NCI-H128 (cell line): ENCODE results near the gene IMPA2.
"Not testable (repeated sequence)": the region's sequence is repeated elsewhere in the genome, so short reads cannot be mapped to it uniquely, and the experiment has no call there.

Source experiments
- DNase-seq: peaks from one replicate; lab custom pipeline; 2025; ENCODE audit not compliant: unreplicated experiment; lab: John Stamatoyannopoulos, UW

Gene IMPA2

DNA sequence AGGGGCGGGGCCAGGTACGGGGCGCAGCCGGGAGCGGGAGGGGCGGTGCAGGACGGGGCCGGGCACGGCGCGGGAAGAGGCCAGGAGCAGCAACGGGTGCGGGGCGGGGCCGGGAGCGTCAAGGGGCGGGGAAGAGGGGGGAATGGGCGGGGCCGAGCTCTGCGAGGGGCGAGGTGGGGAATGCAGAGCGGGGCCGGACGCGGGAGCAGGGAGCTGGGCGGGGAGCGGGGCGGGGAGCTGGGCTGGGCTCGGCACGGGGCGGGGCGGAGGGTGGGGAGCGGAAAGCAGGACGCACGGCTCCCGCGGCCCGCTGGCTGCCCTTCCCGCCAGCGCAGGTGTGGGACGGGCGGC, at the start of gene IMPA2:
Gene IMPA2, plus strand, starts transcription at position 316 of the 351 bp plus-strand sequence. CDS start 163 bp downstream, outside the sequence.
- no peak for DNase-seq

DNA sequence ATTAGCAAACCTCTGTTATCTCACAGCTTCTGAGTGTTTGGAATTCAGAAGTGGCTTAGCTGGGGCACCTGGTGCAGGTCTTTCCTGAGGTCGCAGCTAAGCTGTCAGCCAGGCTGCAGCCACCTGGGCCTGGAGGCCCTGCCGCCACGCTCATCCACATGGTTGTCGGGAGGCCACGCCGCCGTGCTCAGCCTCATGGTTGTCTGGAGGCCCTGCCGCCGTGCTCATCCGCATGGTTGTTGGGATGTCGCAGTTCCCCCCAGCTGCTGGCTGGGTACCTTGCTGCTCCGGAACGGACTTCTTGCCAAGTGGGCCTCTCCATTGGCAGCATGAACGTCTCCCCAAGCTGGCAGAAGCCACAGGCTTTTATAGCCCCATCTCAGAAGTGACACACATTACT, 48.9 kb upstream of the IMPA2 start:
- DNase-seq: no peak

DNA sequence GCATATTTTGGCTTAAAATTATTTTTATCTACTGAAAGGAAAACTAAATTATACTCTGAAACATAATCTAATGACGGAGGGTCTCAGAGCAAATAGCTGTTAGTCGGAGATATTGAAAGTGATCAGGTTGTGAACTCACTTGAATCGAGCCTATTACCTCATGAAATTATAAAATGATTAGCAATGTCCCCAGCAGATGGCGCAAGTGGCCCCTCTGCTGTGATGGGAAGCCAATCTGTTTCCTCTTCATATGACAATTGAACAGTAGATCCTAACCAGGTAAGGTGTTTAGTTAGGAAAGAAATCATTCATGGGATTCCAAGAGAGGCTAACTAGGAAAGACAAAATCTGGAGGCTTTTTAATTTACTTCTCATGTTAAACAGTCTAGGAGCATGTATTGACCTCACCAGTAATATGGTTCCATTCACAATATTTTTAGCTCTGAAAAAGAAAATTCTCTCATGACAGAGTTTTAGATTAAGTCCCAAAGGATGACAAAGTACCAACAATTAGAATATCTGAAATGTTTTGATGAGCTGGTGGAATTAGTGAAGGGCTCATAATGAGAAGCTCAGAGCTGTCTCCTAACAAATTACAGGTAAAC, 43.3 kb upstream of the IMPA2 start:
- peak; percentile 73 for DNase-seq

DNA sequence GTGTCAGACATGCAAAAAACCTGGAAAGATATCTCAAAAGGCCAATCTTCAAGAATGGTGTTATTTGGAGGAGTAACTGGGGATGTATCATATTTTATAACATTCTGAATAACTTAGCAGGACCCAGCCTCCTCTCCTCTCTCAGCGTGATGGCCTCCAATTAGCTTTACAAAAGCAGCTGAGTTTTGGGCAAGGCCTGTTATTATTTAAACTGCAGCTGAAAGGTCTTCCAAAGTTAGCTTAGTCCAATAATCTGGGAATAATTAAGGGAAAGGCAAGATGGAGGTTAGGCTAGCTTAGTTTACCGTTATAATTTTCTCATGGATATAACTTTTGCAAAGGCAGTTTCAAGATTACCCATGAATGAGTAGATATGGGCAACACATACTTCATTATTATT, 40.4 kb upstream of the IMPA2 start:
- DNase-seq: no peak

DNA sequence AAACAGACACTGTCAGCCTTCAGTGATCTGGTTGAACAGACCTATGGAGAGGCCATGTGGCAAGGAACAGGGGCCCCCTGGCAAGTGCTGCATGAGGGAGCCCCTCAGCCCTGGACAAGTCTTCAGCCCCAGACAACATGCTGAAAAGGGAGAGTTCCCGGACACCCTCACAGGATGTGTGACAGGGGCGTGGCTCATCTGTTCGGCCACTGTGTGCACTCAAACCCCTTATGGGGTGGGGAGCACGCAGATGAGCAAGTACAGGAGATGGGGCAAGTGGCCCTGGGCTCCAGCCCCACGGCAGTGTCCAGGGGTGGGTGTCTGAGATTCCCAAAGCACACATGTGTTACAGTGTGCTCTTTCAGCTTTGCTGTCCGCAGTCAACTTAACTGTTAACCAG, 37.8 kb upstream of the IMPA2 start:
- no peak for DNase-seq

DNA sequence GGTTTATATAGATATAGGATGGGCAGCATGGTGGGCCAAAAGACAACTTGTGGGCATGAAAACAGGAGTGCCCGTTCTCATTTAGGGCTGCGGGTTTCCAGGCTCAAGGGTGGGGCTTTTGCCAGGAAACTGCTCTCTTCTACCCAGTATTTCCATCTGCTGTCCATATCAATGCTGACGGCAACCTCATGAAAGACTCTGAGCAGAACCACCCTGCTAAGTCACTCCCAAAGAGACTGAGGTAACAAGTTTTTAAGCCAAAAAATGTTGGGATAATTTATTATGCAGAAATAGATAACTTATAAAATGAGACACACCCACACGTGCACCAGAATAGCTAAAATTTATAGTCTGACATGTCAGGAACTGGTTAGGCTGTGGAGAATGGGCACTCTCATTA, 37.1 kb upstream of the IMPA2 start:
- DNase-seq: no peak

DNA sequence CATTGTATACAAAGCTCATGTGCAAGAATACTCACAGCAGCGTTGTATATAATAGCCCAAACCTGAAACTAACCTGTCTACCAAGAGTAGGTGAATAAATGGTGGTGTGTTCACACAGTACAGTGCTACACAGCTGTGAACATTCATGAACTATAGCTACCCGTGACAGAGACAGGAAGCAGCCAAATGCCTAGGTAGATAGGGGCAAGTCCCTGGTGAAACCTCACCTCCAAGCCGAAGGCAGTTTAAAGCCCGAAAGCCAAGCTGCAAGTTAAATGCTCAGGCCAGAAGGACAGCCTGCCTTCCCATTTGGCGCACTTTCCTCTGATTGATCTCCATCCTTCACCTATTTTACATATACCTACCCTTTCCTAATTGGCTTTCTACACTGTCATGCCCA, 36.5 kb upstream of the IMPA2 start:
- no peak for DNase-seq

DNA sequence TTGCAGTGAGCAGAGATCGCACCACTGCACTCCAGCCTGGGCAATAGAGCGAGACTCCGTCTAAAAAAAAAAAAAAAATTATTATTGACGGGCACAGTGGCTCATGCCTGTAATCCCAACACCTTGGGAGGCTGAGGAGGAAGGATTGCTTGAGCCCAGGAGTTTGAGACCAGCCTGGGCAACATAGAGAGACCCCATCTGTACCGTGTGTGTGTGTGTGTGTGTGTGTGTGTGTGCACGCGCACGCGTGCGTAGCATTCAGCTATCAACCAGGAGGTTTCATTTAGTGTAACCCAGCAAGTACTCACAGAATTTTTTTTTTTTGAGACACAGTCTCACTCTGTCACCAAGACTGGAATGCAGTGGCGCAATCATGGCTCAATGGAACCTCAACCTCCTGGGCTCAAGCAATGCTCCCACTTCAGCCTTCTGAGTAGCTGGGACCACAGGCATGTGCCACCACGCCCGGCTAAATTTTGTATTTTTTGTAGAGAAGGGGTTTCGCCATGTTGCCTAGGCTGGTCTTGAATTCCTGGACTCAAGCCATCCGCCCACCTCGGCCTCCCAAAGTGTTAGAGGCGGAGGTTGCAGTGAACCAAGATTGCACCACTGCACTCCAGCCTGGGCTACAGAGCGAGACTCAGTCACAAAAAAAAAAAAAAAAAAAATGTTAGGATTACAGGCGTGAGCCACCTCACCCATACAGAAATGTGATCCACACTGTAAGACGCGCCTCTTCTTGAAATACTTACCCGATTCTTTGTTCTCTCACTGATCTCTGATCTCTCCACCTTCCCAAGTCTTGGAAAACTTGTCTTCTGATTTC, 35.3 kb upstream of the IMPA2 start:
- DNase-seq: not testable (repeated sequence)

DNA sequence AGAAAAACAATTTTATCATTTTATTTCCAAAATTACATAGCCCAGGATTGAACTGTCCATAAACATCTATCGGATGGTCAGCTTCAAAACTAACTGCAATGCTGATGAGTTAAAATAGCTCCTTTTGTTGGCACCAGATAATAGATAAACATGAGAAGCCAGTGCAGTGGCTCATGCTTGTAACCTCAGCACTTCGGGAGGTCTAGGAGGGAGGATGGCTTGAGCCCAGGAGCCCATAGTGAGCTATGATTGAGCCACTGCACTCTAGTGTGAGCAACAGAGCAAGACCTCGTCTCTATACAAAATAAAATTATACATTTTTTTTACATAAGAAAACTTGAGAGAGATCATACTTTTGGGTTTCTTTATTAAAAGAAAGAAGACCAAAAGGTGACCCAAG, 34.6 kb upstream of the IMPA2 start:
- DNase-seq: no peak

DNA sequence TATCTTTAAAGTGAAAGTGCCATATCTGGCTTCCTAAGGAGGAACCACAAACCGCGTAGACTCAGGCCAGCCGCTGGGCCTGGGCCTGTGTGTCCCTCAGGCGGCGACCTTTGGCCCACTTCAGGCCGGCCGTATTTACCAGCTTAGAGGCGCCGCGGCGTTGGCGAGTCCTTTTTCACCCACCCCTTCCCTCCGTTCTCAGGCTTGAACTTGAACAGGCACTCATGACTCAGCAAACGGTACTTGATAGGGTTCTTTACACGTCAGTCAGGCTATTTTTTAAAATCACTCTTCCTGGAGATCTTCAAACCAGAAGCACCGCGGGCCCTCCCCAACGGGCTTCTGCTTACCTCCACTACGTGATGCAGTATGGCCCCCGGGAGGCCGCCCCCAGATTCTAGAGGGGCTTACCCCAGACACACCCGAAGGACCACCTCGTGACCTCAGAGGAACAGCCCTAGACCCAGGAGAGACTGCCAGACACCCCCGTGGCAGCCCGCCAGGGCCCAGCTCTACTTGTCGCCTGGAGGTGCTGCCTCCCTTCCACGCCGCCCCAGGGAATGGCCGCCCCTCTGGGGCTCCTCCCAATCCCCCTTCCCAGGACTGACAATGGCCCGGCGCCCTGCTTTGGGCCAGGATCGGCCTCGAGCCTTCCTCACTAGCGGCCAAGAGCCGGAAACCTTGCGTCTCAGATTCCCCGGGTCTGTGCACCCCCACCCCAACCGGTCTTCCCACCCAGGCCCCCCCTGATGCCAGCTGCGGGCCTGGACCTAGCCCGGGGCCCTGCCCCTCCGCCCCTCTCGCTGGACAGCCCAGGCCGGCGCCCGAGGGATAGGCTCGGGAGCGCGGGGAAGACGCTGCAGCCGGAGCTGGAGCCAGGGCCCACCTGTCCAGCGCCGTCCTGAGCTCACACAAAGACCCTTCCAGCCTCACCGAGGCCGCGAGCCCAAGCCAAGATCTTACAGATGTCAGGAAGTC, 33.8 kb upstream of the IMPA2 start:
- no peak for DNase-seq

DNA sequence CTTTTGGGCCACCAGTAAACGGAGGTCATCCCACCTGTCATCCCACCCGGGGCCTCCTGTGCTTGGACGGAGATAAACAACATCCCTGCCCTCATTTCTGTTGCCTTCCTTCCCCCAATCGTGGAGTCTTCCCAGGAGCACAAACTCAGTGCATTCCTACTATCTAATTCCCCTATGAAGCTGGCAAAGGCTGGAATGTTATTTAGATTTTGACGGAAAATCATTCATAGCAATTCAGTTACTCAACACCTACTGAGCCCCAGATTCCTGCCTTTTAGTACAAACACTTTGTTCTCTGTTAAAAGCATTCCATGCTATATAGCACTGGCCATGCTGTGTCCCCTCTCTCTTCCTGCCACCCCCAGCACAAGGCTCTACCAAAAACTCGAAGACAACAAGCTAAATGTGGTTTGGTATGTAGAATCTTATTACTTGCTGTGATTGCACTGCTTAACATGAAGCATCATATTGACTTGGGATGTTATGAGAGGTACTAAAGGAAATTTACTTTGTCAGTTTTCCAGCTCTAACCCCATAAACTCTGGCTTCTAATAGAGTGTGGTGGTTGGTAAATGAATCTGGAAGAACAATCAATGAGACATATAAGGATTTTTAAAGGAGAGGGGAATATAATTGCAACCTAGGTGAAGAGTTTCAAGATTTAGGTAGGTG, 32.3 kb upstream of the IMPA2 start:
- no peak for DNase-seq

DNA sequence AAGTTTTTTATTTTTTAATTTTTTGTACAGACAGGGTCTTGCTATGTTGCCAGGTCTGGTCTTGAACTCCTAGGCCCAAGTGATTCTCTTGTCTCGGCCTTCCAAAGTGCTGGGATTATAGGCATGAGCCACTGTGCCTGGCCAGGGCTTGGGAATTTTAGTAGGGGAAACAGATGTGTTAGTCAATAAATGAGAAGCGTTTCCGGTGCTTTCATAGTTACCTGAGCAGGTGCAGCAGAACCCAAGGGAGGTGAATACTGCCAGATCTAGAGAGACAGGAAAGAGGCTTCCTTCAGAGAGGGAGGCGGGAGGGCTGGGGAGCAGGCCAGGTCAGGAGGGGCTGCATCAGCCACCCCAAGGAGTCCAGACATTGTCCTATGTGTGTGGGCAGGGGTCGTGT, 30.5 kb upstream of the IMPA2 start:
- DNase-seq: no peak

DNA sequence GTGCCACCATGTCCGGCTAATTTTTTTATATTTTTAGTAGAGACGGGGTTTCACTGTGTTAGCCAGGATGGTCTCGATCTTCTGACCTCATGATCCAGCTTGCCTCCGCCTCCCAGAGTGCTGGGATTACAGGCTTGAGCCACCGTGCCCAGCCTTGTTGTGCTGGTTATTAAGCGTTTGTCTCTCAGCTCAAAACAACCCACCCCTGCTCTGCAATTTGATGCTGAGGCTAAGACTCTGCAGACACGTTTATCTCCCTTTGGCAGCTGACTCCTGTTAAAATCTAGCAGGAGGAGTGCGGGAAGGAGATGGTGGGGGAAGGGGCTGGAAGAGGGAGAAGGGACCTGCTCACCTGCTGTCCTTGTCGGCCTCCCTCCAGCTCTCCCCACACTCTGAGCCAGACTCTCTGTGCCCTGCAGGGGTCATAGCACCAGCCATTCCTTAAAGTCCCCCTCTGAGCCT, 29.9 kb upstream of the IMPA2 start:
- no peak for DNase-seq

DNA sequence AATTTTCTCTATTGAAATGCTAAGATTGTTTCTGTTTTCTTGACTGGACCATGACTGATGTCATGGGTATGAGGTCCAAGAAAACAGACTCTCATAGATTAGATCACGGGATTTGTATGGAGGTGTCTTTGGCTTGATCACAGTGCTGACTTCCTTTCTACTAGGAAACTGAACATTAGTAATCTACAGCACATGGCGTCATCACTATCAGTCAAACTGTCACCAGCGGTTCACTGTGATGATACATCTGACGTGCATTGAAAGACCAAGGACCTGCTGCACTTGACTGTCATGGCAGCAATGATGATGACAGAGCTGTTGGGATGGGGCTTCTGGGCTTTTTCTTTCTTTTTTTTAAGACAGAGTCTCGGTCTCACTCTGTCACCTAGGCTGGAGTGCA, 28.2 kb upstream of the IMPA2 start:
- DNase-seq: no peak

DNA sequence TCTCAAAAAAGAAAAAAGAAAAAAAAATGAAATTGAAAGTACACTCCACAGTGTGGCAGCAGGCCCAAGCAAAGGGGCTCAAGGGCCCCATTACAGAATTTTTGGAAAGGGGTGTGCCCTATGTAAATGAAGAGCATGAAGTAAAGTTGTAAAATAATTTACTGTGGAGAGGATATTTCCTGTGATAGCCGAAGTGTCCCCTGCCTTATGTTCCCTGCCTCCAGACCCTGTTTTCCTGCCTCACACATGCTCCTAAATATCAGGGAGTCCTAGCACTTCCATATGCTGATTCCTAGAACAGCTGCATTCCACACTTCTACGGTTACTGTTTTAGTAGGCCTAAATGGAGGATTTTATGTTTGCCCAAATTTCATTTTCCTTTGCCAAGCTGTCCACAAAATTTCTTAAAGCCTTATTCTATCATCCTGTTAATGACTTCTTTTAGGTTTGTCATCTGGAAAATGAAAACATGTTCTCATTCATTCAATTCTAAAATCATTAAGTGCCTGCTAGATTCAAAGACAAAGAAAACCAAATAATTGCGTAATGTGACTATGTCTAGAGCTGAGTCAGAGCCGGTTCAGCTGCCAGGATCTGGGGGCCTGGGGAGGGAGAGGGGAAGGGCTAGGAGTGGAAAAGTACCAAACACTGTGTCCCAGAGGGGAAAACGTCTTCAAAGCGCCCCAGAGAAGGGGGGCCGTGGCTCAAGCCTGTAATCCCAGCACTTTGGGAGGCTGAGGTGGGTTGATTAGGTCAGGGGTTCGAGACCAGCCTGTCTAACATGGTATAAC, 25.9 kb upstream of the IMPA2 start:
- no peak for DNase-seq

DNA sequence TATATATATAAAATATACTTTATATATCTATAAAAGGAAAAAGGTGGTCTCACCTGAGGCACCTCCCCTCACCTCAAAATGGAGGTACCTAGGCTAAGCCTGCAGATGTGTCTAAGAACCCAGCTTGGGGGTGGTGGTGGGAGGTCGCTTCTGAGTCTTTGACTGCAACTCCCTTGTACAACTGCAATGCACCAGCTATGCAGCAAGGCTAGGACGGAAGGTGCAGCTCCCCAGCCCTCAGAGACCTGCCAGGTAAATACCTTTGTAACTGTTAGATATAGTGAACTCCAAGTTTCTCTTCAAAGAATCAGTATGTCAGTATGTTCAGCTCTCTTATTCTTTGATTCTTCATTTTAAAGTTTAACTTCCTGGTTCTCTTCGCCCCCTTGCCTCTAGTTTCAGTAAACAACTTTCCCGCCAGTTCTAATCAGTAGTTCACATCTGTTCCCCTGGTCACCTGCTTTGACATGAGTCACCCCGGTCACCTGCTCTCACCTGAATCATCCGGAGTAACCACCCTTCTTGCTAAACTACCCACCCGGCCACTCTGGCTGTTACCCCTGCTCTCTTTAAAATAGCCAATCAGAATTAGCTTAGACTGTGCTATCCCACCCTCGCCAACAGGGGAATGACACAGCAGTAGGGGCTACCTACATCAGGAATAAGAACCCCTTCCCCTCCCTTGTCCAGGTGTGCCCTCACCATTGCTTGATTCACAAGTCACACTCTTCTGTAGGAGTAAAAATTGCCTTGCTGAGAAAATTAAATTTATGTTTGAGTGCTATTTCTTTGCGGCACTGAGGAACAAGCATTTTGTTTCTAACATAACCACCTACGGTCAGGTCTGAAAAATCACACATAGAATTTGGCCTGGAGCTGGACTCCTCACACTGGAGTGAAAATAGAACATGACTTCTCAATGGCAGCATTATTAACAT, 24.7 kb upstream of the IMPA2 start:
- no peak for DNase-seq

DNA sequence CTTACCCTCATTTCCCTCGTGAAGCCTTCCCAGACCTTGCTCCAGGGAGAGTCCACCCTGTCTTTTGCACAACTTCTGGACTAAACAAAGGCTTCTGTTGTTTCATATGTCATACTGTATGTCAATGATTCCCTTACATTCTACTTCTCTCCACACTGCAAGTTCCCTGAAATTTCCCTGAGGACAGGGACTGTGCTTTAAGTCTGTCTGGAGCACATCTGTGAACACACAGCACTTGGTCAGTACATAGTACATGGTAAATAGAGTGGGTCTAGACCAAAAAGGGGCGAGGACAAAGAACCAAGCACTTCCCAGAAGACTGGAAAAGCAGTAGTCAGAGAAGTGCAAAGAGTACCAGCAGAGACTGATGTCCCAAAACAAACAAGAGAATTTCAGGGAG, 23.7 kb upstream of the IMPA2 start:
- no peak for DNase-seq

DNA sequence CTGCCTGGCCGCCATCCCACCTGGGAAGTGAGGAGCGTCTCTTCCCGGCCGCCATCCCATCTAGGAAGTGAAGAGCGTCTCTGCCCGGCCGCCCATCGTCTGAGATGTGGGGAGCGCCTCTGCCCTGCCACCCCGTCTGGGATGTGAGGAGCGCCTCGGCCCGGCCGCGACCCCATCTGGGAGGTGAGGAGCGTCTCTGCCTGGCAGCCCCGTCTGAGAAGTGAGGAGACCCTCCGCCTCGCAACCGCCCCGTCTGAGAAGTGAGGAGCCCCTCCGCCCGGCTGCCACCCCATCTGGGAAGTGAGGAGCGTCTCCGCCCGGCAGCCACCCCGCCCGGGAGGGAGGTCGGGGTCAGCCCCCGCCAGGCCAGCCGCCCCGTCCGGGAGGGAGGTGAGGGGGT, 21.7 kb upstream of the IMPA2 start:
- DNase-seq: not testable (repeated sequence)

DNA sequence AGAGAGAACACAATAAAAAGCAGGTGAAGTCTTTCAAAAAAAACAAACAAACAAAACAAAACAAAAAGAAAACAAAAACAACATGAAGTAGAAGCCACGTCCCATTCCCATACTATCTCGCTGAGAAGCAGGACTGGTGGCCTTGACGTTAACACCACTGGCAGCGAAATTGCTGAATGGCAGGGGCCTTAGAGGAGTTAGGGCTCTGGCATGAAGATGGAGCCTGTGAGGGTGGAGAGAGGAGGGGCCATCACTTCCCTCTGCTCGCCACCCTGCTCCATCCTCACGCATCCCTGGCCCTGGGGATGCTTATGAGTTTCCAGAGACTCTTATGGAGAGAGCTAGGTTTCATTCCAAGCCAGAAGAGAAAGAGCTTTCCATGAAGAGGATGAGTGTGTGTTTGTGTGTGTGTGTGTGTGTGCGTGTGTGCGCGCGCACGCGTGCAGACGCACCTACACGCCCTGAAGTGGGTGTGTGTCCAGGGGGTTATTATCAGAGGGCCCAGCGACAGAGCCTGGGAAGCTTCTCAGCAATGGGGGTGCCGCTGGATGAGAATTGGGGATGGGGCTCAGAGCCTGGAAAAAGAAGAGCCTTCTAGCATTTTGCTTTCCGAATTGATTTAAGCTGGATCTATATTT, 20.4 kb upstream of the IMPA2 start:
- no peak for DNase-seq
